ENCODE results near the gene GNPDA2.

GNPDA2 gene

GRCh38 chr4:44760142-44760898, 34.0 kb upstream of the GNPDA2 start:
- H3K9me2 ChIP-seq (ENCODE audit: low read depth, low read length) = no peaks in the 10 kb centered on the region
- H3K36me3 ChIP-seq (ENCODE audit: insufficient read depth, low read length) = no peaks in the 10 kb centered on the region
- TF ChIP-seq CTCF (IDR thresholded peaks at IDR 0.05; ENCODE audit: low read length) (peak; percentile 61), EZH2 (IDR thresholded peaks at IDR 0.05; ENCODE audit: borderline replicate concordance, low read length) (no peak)
- no peak overlapping the region for H3K4me3 ChIP-seq (ENCODE audit: low read depth, low read length, poor library complexity, severe bottlenecking)
- H3K4me2 ChIP-seq (ENCODE audit: low read length) = no peak overlapping the region
- no peaks in the 10 kb centered on the region for H3F3A ChIP-seq (ENCODE audit: insufficient read depth, low read length)
- no peak overlapping the region for H3K9ac ChIP-seq (ENCODE audit: low read length)
- H4K20me1 ChIP-seq (ENCODE audit: insufficient read depth, low read length) = no peaks in the 10 kb centered on the region
- no peak overlapping the region for H2AFZ ChIP-seq (ENCODE audit: low read length)
- no peak overlapping the region for H3K27ac ChIP-seq (ENCODE audit: low read depth, low read length, poor library complexity, severe bottlenecking)
- H3K27me3 ChIP-seq (ENCODE audit: insufficient read depth, low read length) = no peaks in the 10 kb centered on the region
- no peaks in the 10 kb centered on the region for H3K9me3 ChIP-seq (ENCODE audit: low read length)
- no peaks in the 10 kb centered on the region for H3K79me2 ChIP-seq (ENCODE audit: insufficient read depth, low read length)
- no peaks in the 10 kb centered on the region for H3K4me1 ChIP-seq (ENCODE audit: insufficient read depth, low read length, severe bottlenecking)

GRCh38 chr4:44756559-44756958, 30.2 kb upstream of the GNPDA2 start:
- H3K27ac ChIP-seq (ENCODE audit: low read depth, low read length, poor library complexity, severe bottlenecking) = no peak overlapping the region
- H3K79me2 ChIP-seq (ENCODE audit: insufficient read depth, low read length) = no peaks in the 10 kb centered on the region
- H3K36me3 ChIP-seq (ENCODE audit: insufficient read depth, low read length) = no peaks in the 10 kb centered on the region
- TF ChIP-seq EZH2 (IDR thresholded peaks at IDR 0.05; ENCODE audit: borderline replicate concordance, low read length) (no peak), CTCF (IDR thresholded peaks at IDR 0.05; ENCODE audit: low read length) (no peak)
- H3K4me3 ChIP-seq (ENCODE audit: low read depth, low read length, poor library complexity, severe bottlenecking) = no peak overlapping the region
- H3K27me3 ChIP-seq (ENCODE audit: insufficient read depth, low read length) = no peaks in the 10 kb centered on the region
- no peaks in the 10 kb centered on the region for H3K9me3 ChIP-seq (ENCODE audit: low read length)
- H3K9me2 ChIP-seq (ENCODE audit: low read depth, low read length) = no peaks in the 10 kb centered on the region
- H3K9ac ChIP-seq (ENCODE audit: low read length) = no peak overlapping the region
- H3K4me2 ChIP-seq (ENCODE audit: low read length) = no peak overlapping the region
- no peaks in the 10 kb centered on the region for H4K20me1 ChIP-seq (ENCODE audit: insufficient read depth, low read length)
- no peak overlapping the region for H2AFZ ChIP-seq (ENCODE audit: low read length)
- no peaks in the 10 kb centered on the region for H3K4me1 ChIP-seq (ENCODE audit: insufficient read depth, low read length, severe bottlenecking)
- H3F3A ChIP-seq (ENCODE audit: insufficient read depth, low read length) = no peaks in the 10 kb centered on the region

GRCh38 chr4:44740201-44740600, 13.8 kb upstream of the GNPDA2 start:
- Histone ChIP-seq H3K79me2 (ENCODE audit: insufficient read depth, low read length) (no peaks in the 10 kb centered on the region), H3K27me3 (ENCODE audit: insufficient read depth, low read length) (no peaks in the 10 kb centered on the region), H3K9me3 (ENCODE audit: low read length) (no peaks in the 10 kb centered on the region), H3K4me3 (ENCODE audit: low read depth, low read length, poor library complexity, severe bottlenecking) (no peak overlapping the region), H4K20me1 (ENCODE audit: insufficient read depth, low read length) (no peaks in the 10 kb centered on the region), H3K9ac (ENCODE audit: low read length) (no peak overlapping the region), H3K9me2 (ENCODE audit: low read depth, low read length) (no peaks in the 10 kb centered on the region), H2AFZ (ENCODE audit: low read length) (no peak overlapping the region), H3K4me2 (ENCODE audit: low read length) (no peak overlapping the region), H3K36me3 (ENCODE audit: insufficient read depth, low read length) (no peaks in the 10 kb centered on the region), H3F3A (ENCODE audit: insufficient read depth, low read length) (no peaks in the 10 kb centered on the region), H3K27ac (ENCODE audit: low read depth, low read length, poor library complexity, severe bottlenecking) (no peak overlapping the region), H3K4me1 (ENCODE audit: insufficient read depth, low read length, severe bottlenecking) (no peaks in the 10 kb centered on the region)
- no peak for TF ChIP-seq CTCF (IDR thresholded peaks at IDR 0.05; ENCODE audit: low read length)
- TF ChIP-seq EZH2 (IDR thresholded peaks at IDR 0.05; ENCODE audit: borderline replicate concordance, low read length) = no peak
